Upper lobe of left lung (tissue), 6 donors: ENCODE measurements around the gene STX5. TPM values are rescaled to one million over a fixed set of nuclear protein-coding genes. Genes with fewer than 3 reads are reported as not detected.
A peak's percentile ranks its signal among the peaks of the same experiment; 100 is the strongest.

Experiments
- ATAC-seq, 2 donors: fragments of 200-7000 bp; cut with Tn5 transposase; one replicate each; pipeline ENCODE4 v1.9.1; 2022; ENCODE audit warnings: mild to moderate bottlenecking in 2 of 2, moderate library complexity in 2 of 2; ENCODE audit not compliant: low FRiP score in 2 of 2
- DNase-seq, 2 donors: peaks; one replicate each; pipeline ENCODE4 v3.0.0-alpha.2; 2019 to 2020
- H3K27ac ChIP-seq, 4 donors: fragments of 200-600 bp; sonication (generic); one replicate each; pipeline ENCODE4 v1.5.1; 2016 to 2019
- H3K27me3 ChIP-seq, 4 donors: fragments of 200-600 bp; sonication (generic); one replicate each; pipeline ENCODE4 v1.5.1; 2017 to 2019
- H3K36me3 ChIP-seq, 4 donors: fragments of 200-600 bp; sonication (generic); one replicate each; pipeline ENCODE4 v1.5.1; 2016 to 2019
- H3K4me1 ChIP-seq, 4 donors: fragments of 200-600 bp; sonication (generic); one replicate each; pipeline ENCODE4 v1.5.1; 2018 to 2019
- H3K4me3 ChIP-seq, 4 donors: fragments of 200-600 bp; sonication (generic); one replicate each; pipeline ENCODE4 v1.5.1; 2017 to 2019; ENCODE audit warnings: mild to moderate bottlenecking in 2 of 4, moderate library complexity in 1 of 4
- H3K9me3 ChIP-seq, 4 donors: fragments of 200-600 bp; sonication (generic); one replicate each; pipeline ENCODE4 v1.5.1; 2018 to 2019
- CTCF ChIP-seq, 6 experiments: fragments of 450-650 bp in 4 of 6; fragments of 200-600 bp in 2 of 6; sonication (generic) in 2 of 6; IDR thresholded peaks; one replicate each; pipeline ENCODE4 v1.5.1; 2016 to 2019; ENCODE audit warnings: antibody characterized with exemption in 6 of 6
- EP300 ChIP-seq, 4 donors: sonication (generic); formaldehyde crosslinking; IDR thresholded peaks; one replicate each; pipeline ENCODE4 v1.5.1; 2017; ENCODE audit warnings: antibody characterized with exemption in 4 of 4, control low read depth in 2 of 4
- POLR2A ChIP-seq, 4 donors: fragments of 450-650 bp; IDR thresholded peaks; one replicate each; pipeline ENCODE4 v1.5.1; 2016 to 2017; ENCODE audit warnings: antibody characterized with exemption in 4 of 4, mild to moderate bottlenecking in 2 of 4
- POLR2AphosphoS5 ChIP-seq, 2 donors: sonication (generic); formaldehyde crosslinking; IDR thresholded peaks; one replicate each; pipeline ENCODE4 v1.5.1; 2017; ENCODE audit warnings: antibody characterized with exemption in 2 of 2
- WGBS, 2 donors: methylation state at CpG; one replicate each; pipeline ENCODE4 v1.1.5; 2017 to 2018; 5-methylcytosine and 5-hydroxymethylcytosine counted together
- total RNA-seq, 6 donors: library from RNA; depleted of rRNA in 4 of 6; stranded (reverse); fragments of >200 nt in 4 of 6; gene quantifications; one replicate each; pipeline versions ENCODE4 v1.1.0 to v1.2.1, GENCODE V29; 2016 to 2021
- donor health status: DM: no; HTN: no; CAD: no; lungs with moderate emphysema.
- donor health status: DM: no; HTN: yes; CAD: no; lungs with severe emphysema.

STX5 gene
- total RNA-seq, 6 donors from 2014 or later, result 25.3 to 53.8 (median 44.9) TPM

- Histone ChIP-seq H3K27ac (no peak overlapping the region), H3K4me1 (peaks cover 29 to 40% (median 33%) of the 10 kb centered on the region in 4 donors), H3K9me3 (no peaks in the 10 kb centered on the region), H3K36me3 (peaks cover 10 to 23% (median 15%) of the 10 kb centered on the region in 4 donors), H3K27me3 (no peaks in the 10 kb centered on the region), H3K4me3 (no peak overlapping the region)
- ATAC-seq, result no peak
- WGBS, 2 donors, result 68 to 73% methylated on average over 2 of the region's 2 CpGs
- TF ChIP-seq CTCF (IDR thresholded peaks at IDR 0.05) (no peak), EP300 (IDR thresholded peaks at IDR 0.05) (no peak), POLR2A (IDR thresholded peaks at IDR 0.05) (no peak), POLR2AphosphoS5 (IDR thresholded peaks at IDR 0.05) (no peak)
- DNase-seq, result no peak
Observed at GRCh38 chr11:62857541-62857982, 25.7 kb upstream of the STX5 start.

GRCh38 chr11:62856333-62856895, 24.6 kb upstream of the STX5 start:
- no peak for DNase-seq
- H3K27ac ChIP-seq, result peak overlapping the region; percentile 43 to 84 (median 73)
- peaks cover 29 to 40% (median 33%) of the 10 kb centered on the region in 4 donors for H3K4me1 ChIP-seq
- no peaks in the 10 kb centered on the region for H3K9me3 ChIP-seq
- no peak for TF ChIP-seq POLR2A (IDR thresholded peaks at IDR 0.05)
- H3K36me3 ChIP-seq, result peaks cover 12 to 35% (median 24%) of the 10 kb centered on the region in 4 donors
- ATAC-seq, result no peak
- WGBS, 2 donors, result 7% methylated on average over 15 to 20 of the region's 20 CpGs
- H3K4me3 ChIP-seq, result peak overlapping the region; percentile 51 to 90 (median 74)
- no peaks in the 10 kb centered on the region for H3K27me3 ChIP-seq

- peak overlapping the region; percentile 58 to 90 (median 80) for H3K4me3 ChIP-seq
- H3K4me1 ChIP-seq, result peaks cover 29 to 40% (median 33%) of the 10 kb centered on the region in 4 donors
- no peaks in the 10 kb centered on the region for H3K27me3 ChIP-seq
- 0% methylated on average over 43 to 51 of the region's 54 CpGs for WGBS, 2 donors
- H3K27ac ChIP-seq, result peak overlapping the region; percentile 64 to 84 (median 74)
- TF ChIP-seq EP300 (IDR thresholded peaks at IDR 0.05) (peak in 1 of 4 donors; percentile 76), CTCF (IDR thresholded peaks at IDR 0.05) (peak in 4 of 6 experiments; percentile 9 to 47 (median 36)), POLR2AphosphoS5 (IDR thresholded peaks at IDR 0.05) (peak; percentile 97 to 99), POLR2A (IDR thresholded peaks at IDR 0.05) (peak; percentile 56 to 98 (median 88))
- H3K9me3 ChIP-seq, result no peaks in the 10 kb centered on the region
- DNase-seq (peak; percentile 96 to 99), ATAC-seq (peak; percentile 99 to 100)
- H3K36me3 ChIP-seq, result peaks cover 12 to 37% (median 26%) of the 10 kb centered on the region in 4 donors
Observed at GRCh38 chr11:62855571-62856332, 23.9 kb upstream of the STX5 start.

GRCh38 chr11:62854825-62855570, 23.1 kb upstream of the STX5 start:
- H3K27me3 ChIP-seq, result no peaks in the 10 kb centered on the region
- ATAC-seq (no peak), DNase-seq (no peak)
- H3K27ac ChIP-seq, result peak overlapping the region; percentile 64 to 84 (median 74)
- WGBS, 2 donors, result 3 to 5% methylated on average over 15 of the region's 15 CpGs
- peak overlapping the region; percentile 58 to 90 (median 80) for H3K4me3 ChIP-seq
- no peaks in the 10 kb centered on the region for H3K9me3 ChIP-seq
- peaks cover 12 to 37% (median 26%) of the 10 kb centered on the region in 4 donors for H3K36me3 ChIP-seq
- TF ChIP-seq POLR2AphosphoS5 (IDR thresholded peaks at IDR 0.05), result no peak
- peaks cover 29 to 40% (median 33%) of the 10 kb centered on the region in 4 donors for H3K4me1 ChIP-seq

GRCh38 chr11:62854013-62854824, 22.4 kb upstream of the STX5 start:
- no peaks in the 10 kb centered on the region for H3K27me3 ChIP-seq
- H3K36me3 ChIP-seq, result peaks cover 12 to 37% (median 26%) of the 10 kb centered on the region in 4 donors
- H3K9me3 ChIP-seq, result no peaks in the 10 kb centered on the region
- 16 to 17% methylated on average over 8 of the region's 8 CpGs for WGBS, 2 donors
- ATAC-seq, result no peak
- DNase-seq, result no peak
- H3K27ac ChIP-seq, result peak overlapping the region in 3 of 4 donors; percentile 65 to 84 (median 82)
- H3K4me3 ChIP-seq, result peak overlapping the region; percentile 58 to 90 (median 80)
- TF ChIP-seq CTCF (IDR thresholded peaks at IDR 0.05) (no peak), POLR2AphosphoS5 (IDR thresholded peaks at IDR 0.05) (no peak), EP300 (IDR thresholded peaks at IDR 0.05) (no peak), POLR2A (IDR thresholded peaks at IDR 0.05) (no peak)
- H3K4me1 ChIP-seq, result peaks cover 29 to 40% (median 33%) of the 10 kb centered on the region in 4 donors
